Iris pigment epithelial cell (primary cell): ENCODE measurements around the gene BMP2.

ENCODE experiments used
- DNase-seq: peaks from one replicate; pipeline ENCODE4 v3.0.0-alpha.2; 2011; ENCODE audit warnings: low read depth

BMP2 gene

GRCh38 chr20:6767536-6768227, at the start of gene BMP2:
BMP2 (plus strand) TSS chr20:6767686; CDS start chr20:6770127, 2,441 bp downstream.
- DNase-seq = peak; percentile 70

GRCh38 chr20:6718662-6719368, 48.7 kb upstream of the BMP2 start:
- DNase-seq = peak; percentile 18

GRCh38 chr20:6719369-6719721, 48.1 kb upstream of the BMP2 start:
- no peak for DNase-seq

- no peak for DNase-seq
These were observed 40.7 kb upstream of the BMP2 start for GRCh38 chr20:6726761-6727160.

- no peak for DNase-seq
These were observed 36.7 kb upstream of the BMP2 start for GRCh38 chr20:6730672-6731328.

- no peak for DNase-seq
These were observed 35.5 kb upstream of the BMP2 start for GRCh38 chr20:6732001-6732447.

- DNase-seq = no peak
These were observed 34.6 kb upstream of the BMP2 start for GRCh38 chr20:6732851-6733250.

- no peak for DNase-seq
These were observed 33.5 kb upstream of the BMP2 start for GRCh38 chr20:6733965-6734364.

GRCh38 chr20:6735942-6736845, 31.3 kb upstream of the BMP2 start:
- peak; percentile 33 for DNase-seq

- DNase-seq = no peak
These were observed 28.1 kb upstream of the BMP2 start for GRCh38 chr20:6739406-6739805.

GRCh38 chr20:6740096-6740495, 27.4 kb upstream of the BMP2 start:
- DNase-seq = no peak

- DNase-seq = no peak
These were observed 23.3 kb upstream of the BMP2 start for GRCh38 chr20:6744180-6744579.

GRCh38 chr20:6744805-6745204, 22.7 kb upstream of the BMP2 start:
- DNase-seq = peak; percentile 21

GRCh38 chr20:6746901-6747609, 20.4 kb upstream of the BMP2 start:
- peak; percentile 35 for DNase-seq

- no peak for DNase-seq
These were observed 17.0 kb upstream of the BMP2 start for GRCh38 chr20:6750438-6750837.

- no peak for DNase-seq
These were observed 10.5 kb upstream of the BMP2 start for GRCh38 chr20:6756693-6757595.

GRCh38 chr20:6764619-6765018, 2.9 kb upstream of the BMP2 start:
- DNase-seq = no peak

- peak; percentile 64 for DNase-seq
These were observed 1.9 kb upstream of the BMP2 start for GRCh38 chr20:6765469-6766058.

GRCh38 chr20:6766433-6766832, 1.1 kb upstream of the BMP2 start:
- DNase-seq = no peak

GRCh38 chr20:6767126-6767535, 355 bp upstream of the BMP2 start:
- DNase-seq = no peak
